ENCODE data around the gene PCID2.

DNA sequence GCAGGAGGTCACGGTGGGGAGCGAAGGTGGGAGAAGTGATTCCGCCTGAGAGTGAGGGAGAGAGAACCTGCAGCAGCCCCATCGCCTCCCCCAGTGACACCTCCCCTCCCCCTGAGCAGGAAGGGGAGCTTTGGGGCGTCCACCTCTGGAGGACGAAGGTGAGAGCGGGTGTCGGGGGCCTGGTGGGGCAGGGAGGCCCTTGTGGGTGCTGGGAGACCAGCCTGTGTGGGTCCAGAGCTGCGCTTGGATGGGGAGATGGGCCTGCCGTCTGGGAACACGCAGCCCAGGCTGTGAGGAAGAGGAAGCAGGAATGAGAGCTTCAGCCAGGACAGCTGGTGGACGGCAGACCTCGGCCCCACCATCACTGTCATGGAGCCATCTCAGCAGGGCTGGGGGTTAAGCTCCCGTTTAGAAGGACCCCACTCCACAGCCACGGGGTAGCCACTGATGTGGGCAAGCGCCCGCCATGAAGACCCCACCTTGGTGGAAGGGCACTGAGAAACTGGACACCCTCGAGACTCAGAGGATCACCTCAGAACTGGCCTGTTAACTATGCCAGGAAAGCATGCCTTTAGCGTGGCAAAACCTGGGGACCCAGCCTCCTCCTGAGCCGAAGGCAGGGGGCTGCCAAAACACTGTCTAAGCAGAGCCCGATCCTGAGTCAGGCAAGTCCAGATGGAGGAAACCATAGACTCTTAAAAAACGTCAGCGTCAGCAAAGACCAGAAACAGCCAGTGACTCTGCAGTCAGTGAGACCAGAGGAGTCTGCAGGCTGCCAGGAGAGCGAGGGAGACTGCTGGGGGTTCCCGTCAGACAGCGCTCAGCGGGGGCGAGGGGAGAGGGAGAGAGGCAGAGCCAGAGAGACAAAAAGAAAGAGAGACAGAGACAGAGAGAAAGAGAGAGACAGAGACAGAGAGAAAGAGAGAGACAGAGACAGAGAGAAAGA, 56.5 kb downstream of the PCID2 start:
- TF ChIP-seq, protein P1, sequence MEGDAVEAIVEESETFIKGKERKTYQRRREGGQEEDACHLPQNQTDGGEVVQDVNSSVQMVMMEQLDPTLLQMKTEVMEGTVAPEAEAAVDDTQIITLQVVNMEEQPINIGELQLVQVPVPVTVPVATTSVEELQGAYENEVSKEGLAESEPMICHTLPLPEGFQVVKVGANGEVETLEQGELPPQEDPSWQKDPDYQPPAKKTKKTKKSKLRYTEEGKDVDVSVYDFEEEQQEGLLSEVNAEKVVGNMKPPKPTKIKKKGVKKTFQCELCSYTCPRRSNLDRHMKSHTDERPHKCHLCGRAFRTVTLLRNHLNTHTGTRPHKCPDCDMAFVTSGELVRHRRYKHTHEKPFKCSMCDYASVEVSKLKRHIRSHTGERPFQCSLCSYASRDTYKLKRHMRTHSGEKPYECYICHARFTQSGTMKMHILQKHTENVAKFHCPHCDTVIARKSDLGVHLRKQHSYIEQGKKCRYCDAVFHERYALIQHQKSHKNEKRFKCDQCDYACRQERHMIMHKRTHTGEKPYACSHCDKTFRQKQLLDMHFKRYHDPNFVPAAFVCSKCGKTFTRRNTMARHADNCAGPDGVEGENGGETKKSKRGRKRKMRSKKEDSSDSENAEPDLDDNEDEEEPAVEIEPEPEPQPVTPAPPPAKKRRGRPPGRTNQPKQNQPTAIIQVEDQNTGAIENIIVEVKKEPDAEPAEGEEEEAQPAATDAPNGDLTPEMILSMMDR (conservative IDR thresholded peaks at IDR 0.05; ENCODE audit: low read depth in 2 of 2): no peak
- no peak for TF ChIP-seq ZNF114 (CRISPR knock-in tag; IDR thresholded peaks at IDR 0.05)
- no peak for TF ChIP-seq EZH2 (IDR thresholded peaks at IDR 0.05; ENCODE audit: low read depth, unreplicated experiment)
- TF ChIP-seq, protein P2, sequence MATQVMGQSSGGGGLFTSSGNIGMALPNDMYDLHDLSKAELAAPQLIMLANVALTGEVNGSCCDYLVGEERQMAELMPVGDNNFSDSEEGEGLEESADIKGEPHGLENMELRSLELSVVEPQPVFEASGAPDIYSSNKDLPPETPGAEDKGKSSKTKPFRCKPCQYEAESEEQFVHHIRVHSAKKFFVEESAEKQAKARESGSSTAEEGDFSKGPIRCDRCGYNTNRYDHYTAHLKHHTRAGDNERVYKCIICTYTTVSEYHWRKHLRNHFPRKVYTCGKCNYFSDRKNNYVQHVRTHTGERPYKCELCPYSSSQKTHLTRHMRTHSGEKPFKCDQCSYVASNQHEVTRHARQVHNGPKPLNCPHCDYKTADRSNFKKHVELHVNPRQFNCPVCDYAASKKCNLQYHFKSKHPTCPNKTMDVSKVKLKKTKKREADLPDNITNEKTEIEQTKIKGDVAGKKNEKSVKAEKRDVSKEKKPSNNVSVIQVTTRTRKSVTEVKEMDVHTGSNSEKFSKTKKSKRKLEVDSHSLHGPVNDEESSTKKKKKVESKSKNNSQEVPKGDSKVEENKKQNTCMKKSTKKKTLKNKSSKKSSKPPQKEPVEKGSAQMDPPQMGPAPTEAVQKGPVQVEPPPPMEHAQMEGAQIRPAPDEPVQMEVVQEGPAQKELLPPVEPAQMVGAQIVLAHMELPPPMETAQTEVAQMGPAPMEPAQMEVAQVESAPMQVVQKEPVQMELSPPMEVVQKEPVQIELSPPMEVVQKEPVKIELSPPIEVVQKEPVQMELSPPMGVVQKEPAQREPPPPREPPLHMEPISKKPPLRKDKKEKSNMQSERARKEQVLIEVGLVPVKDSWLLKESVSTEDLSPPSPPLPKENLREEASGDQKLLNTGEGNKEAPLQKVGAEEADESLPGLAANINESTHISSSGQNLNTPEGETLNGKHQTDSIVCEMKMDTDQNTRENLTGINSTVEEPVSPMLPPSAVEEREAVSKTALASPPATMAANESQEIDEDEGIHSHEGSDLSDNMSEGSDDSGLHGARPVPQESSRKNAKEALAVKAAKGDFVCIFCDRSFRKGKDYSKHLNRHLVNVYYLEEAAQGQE (IDR thresholded peaks at IDR 0.05; ENCODE audit: unreplicated experiment): no peak
- no peak for TF ChIP-seq POLR2AphosphoS5 (IDR thresholded peaks at IDR 0.05; ENCODE audit: low read depth)
- TF ChIP-seq CREB1 (CRISPR knock-in tag; IDR thresholded peaks at IDR 0.05; ENCODE audit: low read depth): no peak
- TF ChIP-seq, protein P3, sequence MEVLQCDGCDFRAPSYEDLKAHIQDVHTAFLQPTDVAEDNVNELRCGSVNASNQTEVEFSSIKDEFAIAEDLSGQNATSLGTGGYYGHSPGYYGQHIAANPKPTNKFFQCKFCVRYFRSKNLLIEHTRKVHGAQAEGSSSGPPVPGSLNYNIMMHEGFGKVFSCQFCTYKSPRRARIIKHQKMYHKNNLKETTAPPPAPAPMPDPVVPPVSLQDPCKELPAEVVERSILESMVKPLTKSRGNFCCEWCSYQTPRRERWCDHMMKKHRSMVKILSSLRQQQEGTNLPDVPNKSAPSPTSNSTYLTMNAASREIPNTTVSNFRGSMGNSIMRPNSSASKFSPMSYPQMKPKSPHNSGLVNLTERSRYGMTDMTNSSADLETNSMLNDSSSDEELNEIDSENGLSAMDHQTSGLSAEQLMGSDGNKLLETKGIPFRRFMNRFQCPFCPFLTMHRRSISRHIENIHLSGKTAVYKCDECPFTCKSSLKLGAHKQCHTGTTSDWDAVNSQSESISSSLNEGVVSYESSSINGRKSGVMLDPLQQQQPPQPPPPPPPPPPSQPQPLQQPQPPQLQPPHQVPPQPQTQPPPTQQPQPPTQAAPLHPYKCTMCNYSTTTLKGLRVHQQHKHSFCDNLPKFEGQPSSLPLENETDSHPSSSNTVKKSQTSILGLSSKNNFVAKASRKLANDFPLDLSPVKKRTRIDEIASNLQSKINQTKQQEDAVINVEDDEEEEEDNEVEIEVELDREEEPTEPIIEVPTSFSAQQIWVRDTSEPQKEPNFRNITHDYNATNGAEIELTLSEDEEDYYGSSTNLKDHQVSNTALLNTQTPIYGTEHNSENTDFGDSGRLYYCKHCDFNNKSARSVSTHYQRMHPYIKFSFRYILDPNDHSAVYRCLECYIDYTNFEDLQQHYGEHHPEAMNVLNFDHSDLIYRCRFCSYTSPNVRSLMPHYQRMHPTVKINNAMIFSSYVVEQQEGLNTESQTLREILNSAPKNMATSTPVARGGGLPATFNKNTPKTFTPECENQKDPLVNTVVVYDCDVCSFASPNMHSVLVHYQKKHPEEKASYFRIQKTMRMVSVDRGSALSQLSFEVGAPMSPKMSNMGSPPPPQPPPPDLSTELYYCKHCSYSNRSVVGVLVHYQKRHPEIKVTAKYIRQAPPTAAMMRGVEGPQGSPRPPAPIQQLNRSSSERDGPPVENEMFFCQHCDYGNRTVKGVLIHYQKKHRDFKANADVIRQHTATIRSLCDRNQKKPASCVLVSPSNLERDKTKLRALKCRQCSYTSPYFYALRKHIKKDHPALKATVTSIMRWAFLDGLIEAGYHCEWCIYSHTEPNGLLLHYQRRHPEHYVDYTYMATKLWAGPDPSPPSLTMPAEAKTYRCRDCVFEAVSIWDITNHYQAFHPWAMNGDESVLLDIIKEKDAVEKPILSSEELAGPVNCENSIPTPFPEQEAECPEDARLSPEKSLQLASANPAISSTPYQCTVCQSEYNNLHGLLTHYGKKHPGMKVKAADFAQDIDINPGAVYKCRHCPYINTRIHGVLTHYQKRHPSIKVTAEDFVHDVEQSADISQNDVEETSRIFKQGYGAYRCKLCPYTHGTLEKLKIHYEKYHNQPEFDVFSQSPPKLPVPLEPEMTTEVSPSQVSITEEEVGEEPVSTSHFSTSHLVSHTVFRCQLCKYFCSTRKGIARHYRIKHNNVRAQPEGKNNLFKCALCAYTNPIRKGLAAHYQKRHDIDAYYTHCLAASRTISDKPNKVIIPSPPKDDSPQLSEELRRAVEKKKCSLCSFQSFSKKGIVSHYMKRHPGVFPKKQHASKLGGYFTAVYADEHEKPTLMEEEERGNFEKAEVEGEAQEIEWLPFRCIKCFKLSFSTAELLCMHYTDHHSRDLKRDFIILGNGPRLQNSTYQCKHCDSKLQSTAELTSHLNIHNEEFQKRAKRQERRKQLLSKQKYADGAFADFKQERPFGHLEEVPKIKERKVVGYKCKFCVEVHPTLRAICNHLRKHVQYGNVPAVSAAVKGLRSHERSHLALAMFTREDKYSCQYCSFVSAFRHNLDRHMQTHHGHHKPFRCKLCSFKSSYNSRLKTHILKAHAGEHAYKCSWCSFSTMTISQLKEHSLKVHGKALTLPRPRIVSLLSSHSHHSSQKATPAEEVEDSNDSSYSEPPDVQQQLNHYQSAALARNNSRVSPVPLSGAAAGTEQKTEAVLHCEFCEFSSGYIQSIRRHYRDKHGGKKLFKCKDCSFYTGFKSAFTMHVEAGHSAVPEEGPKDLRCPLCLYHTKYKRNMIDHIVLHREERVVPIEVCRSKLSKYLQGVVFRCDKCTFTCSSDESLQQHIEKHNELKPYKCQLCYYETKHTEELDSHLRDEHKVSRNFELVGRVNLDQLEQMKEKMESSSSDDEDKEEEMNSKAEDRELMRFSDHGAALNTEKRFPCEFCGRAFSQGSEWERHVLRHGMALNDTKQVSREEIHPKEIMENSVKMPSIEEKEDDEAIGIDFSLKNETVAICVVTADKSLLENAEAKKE (CRISPR knock-in tag; IDR thresholded peaks at IDR 0.05): no peak
